Stimulated activated CD8-positive, alpha-beta memory T cell treated with anti-CD3 and anti-CD28 coated beads, Interleukin-15, amount 100 ng/mL, for 24 hours (primary cell): ENCODE results near the gene GAB4.
"Not testable (repeated sequence)": the region's sequence is repeated elsewhere in the genome, so short reads cannot be mapped to it uniquely, and the experiment has no call there.

Experiments used
- DNase-seq: peaks from one replicate; pipeline ENCODE4 v3.0.0-alpha.2; 2020; ENCODE audit warnings: low read depth

The GAB4 gene, protein sequence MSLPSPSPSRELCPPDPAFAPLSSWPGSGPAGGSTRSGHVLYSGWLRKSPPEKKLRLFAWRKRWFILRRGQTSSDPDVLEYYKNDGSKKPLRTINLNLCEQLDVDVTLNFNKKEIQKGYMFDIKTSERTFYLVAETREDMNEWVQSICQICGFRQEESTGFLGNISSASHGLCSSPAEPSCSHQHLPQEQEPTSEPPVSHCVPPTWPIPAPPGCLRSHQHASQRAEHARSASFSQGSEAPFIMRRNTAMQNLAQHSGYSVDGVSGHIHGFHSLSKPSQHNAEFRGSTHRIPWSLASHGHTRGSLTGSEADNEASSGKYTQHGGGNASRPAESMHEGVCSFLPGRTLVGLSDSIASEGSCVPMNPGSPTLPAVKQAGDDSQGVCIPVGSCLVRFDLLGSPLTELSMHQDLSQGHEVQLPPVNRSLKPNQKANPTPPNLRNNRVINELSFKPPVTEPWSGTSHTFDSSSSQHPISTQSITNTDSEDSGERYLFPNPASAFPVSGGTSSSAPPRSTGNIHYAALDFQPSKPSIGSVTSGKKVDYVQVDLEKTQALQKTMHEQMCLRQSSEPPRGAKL

DNA sequence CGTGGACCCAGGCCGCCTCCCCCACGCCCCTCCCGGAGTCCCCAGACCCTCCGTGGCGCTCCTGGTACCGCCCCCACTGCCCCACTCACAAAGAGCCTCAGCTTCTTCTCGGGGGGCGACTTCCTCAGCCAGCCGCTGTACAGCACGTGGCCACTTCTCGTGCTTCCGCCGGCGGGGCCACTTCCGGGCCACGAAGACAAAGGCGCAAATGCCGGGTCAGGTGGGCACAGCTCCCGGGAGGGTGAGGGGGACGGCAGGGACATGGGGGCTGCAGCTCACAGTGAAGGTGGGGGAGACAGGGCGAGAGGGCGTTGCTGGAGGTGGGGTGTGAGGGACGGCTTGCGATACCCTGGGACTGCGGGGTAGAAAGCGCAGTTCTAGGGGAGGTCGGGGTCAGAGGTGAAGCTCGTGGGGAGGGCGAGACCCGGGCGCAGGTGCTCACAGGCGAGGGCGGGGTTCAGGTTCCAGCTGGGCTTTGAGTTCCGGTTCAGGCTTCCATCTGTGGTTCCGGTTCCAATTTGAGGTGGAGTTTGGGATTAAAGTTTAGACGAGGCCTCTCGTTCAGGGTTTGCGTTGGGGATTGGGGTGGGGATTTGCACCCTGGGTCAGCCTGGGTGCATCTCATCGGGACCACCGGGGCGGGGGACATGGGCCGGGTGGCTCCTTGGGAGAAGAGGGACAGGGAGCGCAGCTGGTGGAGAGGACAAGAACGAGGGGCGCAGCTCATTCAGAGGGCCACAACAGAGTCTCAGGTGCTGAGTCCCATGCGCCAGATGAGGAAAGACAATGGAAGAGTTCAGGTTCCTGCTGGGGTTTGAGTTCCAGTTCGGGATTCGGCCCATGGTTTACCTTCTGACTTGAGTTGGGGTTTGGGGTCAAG, at the start of gene GAB4:
Gene GAB4 (minus strand): TSS at position 371 of the 880 bp plus-strand sequence. CDS start 108 bp downstream, at position 263.
- DNase-seq: no peak

DNA sequence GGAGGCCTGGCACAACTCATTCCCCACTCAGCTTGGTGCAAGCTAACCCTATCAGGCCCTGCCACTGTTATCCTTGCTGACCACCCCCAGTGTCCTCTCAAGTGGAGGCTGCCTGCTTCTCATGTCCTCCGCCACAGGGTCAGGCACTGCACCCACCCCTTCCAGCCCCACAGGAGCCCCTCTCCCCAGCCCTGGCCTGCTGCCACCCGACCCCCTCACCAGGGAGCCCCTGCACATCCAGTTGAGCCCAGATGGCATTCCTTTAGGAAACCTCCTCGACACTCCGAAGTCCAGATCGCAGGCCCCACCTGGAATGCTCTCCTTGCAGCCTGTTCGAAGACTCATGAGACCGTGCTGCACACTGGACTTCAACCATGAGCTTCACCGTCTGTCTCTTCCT, 48.8 kb upstream of the GAB4 start:
- no peak for DNase-seq

DNA sequence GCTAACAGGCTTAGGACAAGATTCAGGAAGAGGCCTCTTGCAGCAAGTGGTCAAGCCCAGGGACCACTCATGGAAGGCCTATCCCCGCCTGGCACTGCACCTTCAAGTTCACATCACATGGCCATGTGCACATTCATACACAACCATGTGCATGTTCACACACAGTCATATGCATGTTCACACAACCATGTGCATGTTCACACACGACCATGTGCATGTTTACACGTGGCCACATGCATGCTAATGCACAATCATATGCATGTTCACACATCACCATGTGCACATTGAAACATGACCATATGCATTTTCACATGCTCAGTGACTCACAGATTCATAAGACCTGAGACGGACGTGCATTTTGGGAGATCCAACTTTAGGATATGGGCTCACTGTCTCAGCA, 48.0 kb upstream of the GAB4 start:
- no peak for DNase-seq

DNA sequence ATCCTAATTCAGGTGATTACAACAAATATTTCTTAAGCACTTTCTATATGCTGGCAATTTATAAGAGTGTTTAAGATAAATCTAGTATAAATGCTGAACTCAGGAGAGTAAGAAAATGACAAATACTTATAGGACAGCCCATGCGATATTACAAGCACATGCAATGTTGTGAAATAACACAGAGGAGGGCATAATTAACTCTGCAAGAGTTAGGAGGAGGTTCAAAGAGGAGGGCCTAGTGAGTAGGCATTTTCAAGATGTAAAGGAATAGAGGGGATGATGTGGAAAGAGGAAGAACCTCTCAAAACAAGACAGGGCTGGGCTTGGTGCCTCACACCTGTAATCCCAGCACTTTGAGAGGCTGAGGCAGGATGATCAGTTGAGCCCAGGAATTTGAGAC, 39.6 kb upstream of the GAB4 start:
- DNase-seq: no peak

DNA sequence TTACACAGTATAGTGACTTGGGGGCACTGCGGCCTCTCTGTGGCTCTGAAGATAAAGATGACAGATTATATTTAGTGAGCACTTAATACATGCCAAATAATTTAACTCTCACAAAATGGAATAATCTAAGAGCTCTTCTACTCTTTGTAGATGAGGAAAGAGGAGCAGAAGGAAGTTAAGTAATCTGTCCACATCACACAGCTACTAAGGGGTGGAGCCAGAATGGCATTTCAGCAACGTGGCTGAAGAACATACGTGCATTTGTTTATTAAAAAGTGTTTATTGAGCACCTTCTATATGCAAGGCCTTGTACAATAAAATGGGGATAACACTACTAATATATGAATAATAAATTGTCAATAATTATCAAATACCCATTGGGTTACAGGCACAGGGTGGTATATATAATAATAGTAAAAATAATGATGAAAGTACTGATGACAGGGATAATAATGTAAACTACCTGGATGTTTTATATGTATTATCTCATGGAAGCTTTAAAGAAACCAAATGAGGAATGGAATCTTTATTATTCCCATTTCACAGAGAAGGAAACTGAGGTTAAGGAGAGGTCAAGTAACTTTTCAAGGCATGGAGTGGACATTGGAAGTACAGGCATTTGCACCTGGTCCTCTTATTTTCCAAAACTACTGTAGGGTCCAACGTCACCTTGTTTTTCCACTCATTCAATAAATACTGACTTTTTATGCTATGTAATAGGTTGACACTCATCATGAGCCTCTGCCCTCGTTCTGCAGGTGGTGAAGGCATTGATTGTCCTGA, 38.7 kb upstream of the GAB4 start:
- DNase-seq: no peak

DNA sequence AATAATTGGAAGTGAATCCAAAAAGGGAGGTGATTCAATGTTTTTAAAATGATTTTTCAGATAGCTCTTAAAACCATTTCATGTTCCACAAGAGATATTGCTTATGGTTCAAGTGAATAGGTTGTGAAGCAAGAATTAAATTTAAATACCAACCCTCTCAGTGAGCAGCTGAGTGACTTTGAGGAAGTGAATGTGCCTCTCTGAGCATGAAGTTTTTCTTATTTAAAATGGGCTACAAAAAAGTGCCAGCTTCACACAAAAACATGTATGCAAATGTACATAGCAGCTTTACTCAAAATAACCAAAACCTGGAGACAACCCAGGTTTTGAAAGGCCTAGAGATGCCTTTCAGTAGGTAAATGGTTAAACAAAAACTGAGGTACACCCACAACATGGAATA, 35.5 kb upstream of the GAB4 start:
- no peak for DNase-seq

DNA sequence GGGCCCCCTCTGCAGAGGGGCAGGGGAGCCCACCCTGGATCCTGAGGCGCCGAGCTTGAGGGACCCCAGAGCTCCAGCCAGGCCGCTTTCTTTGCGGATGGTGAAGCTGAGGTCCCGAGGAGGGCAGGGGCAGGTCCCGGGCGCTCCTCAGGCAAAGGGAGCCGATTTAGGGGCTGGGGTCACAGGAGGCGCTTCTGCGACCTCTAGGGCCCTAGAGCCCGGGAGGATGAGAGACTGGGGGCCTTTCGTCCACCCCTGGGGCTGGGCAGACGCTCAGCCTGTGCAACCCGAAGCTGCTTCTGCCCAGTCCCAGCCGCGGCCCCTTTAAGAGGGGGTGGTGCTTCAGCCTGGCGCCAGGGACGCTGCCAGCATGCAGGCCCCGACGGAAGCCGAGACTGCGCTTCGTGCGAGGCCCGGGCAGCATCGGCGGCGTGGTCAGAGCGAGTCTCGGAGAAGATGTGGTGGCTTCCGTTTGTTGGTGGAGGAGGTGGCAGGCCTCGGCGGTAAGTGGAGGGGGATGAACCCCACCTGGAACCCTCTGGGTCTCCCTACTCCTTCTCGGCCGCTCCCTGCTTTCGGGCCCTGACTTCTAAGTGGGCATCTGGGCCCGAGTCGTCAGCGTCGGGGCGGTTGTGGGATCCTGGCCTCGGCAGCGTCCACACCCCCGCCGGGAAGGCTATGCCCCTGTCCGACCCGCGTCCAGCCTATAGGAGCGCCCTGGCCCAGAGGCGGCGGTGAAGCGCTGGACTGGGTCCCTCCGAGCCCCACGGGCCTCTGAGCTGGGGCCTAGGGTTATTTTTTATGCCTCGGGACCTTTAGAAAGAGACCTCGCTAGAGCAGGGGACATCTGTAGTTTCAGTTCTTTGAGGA, 29.1 kb upstream of the GAB4 start:
- not testable (repeated sequence) for DNase-seq

DNA sequence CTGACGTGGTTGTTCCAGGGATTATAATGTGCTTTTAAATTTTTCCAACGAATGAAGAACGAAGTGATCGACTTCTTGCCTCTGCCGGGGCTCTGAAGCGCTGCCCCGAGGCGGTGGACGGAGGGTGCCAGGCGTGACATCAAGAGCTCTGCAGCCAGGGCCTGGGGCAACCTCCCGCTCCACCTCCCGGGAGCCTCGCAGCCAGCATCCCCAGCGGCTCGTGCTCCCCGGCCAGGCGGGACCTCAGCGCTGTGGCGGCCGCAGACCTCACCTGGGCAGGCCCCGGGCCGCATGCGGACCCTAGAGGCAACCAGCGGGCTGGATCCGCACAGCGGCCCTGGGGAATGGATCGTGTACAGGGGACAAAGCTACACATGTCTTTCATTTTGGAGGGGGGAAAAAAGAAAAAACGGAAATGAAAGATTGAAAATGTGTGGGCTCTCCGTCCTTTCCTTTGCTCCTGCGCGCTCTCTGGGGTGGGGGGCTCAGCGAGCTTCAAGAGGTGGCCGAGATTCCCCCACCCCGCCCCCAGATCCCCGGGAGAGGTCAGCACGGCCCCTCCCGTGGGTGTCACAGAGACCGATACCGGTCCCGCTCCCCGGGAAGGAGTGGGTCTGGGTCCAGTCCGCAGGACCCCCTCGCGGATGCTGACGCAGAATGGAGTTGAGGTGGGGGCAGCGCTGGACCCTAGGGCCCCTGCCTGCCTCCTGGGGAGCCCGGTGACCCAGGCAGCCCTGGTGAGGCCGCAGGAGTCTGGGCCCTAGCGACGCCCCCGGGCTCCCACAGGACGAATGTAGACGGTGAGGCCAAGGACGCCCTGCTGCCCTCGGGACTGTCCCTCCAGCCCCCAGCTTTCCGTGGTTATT, 28.2 kb upstream of the GAB4 start:
- not testable (repeated sequence) for DNase-seq

DNA sequence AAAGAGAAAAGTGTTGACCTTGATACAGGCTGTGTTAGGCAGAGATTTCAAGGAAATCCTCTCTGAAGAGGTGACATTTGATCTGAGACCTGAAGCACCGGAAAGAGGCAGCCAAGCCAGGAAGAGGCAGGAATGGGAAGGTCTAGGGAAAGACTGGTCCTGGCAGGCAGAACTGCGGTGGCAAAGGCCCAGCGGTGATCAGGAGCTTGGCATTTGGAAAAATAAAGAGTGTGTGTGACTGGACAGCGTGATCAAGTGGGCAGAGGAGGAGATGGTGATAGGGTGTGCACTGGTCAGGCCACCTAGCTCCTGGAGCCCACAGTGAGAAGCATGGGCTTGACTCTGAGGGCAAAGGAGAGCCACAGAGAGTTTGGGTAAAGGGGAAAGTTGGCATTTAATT, 27.2 kb upstream of the GAB4 start:
- no peak for DNase-seq

DNA sequence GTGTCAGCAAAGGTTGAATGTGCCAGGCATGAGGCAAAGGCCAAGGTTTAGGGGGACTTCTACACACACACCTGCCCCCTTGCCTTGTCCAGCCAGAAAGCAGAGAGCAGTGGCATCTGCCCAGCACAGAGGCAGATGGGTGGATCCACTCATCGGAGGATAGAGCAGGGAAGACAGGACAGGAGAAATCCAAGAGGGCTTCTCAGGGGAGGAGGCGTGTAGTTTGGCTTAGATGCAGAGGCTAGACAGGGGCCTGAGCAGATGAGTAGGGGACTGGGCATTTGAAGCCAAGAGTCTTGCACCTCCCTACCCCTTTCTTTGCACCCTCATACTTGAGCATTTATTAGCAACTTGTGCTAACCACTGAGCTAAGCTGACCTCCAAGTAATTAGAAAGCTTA, 26.5 kb upstream of the GAB4 start:
- not testable (repeated sequence) for DNase-seq

DNA sequence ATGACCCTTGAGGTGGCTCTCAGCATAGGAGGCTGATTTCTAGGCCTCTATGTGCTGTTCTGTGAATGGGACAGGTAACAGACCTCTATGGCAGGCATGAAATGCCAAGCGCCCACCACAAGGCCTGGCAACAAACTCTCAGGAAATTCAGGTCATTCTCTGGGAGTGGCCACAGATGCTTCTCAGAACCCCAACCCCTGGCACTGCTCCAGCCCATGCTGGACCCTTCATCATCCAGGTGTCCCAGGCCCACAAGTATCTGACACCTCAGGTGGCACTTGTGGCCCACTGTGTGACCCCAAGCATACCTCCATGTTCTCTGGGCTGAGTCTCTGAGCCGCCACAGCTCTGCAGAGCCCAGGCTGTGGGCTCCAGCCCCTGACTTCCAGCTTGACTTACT, 24.3 kb upstream of the GAB4 start:
- not testable (repeated sequence) for DNase-seq

DNA sequence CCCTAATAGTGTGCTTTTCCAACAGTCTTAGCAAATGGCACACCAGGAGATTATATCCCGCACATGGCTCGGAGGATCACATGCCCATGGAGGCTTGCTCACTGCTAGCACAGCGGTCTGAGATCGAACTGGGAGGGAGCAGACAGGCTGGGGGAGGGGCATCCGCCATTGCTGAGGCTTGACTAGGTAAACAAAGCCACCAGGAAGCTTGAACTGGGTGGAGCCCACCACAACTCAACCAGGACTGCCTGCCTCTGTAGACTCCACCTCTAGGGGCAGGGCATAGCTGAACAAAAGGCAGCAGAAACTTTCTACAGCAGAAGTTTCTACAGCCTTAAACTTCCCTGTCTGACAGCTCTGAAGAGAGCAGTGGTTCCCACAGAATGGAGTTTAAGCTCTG, 16.4 kb upstream of the GAB4 start:
- DNase-seq: not testable (repeated sequence)

DNA sequence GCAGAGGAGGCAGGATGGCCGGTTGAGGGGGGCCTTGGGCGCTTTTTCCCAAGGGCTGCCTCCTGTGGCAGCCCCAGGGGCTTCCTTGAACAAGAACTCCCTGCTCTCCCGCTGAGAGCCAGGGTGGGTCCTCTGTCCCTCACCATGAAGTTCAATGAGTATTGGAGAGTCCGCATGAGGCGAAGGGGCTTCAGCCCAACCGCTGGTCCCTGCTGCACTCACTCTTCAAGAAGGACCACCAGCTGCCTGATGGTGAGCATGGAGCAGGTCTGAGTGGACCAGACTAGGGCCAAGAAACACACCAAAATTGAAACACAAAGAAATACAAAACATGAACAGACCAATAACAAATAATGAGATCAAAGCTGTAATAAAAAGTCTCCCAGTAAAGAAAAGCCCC, 7.5 kb upstream of the GAB4 start:
- not testable (repeated sequence) for DNase-seq

DNA sequence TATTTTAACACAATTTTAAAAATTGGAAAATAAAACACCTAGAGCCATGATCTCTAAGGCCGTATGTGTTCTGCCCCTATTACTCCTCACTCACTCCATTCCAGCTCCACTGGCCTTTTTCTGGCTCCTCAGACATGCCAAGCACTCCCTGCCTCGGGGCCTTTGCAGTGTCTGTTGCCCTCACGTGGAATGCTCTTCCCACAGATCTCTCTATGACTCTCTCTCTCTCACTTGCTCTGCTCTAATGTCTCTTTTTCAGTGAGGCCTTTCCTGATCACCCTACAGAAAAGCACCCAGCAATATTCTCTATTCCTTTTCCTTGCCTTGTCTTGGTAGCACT, 6.0 kb upstream of the GAB4 start:
- DNase-seq: not testable (repeated sequence)

DNA sequence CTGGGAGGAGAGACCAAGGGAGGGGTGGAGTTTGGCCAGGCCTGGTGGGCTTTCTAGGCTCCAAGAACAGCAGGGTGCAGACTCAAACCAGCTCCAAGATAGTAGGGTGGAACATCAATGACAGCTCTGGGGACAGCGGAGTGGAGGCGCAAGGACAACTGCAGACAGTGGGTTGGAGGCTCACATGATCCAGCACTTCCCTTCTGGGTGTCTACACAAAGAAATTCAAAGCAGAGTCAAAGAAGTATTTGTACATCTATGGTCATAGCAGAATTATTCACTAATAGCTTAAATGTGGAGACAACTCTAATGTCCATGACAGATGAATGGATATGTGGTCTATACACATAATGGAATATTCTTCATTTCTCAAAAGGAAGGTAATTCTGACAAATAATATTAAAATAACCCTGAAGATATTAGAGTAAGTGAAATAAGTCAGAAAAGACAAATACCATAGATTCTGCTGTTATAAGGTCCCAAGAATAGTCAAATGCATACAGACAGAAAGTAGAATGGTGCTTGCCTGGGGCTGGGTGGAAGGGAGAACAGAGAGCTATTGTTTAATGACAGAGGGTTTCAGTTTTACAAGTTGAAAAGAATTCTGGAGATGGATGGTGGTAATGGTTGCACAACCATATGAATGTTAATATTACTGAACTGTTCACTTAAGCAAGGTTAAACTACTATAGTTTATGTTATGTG, 5.5 kb upstream of the GAB4 start:
- no peak for DNase-seq

DNA sequence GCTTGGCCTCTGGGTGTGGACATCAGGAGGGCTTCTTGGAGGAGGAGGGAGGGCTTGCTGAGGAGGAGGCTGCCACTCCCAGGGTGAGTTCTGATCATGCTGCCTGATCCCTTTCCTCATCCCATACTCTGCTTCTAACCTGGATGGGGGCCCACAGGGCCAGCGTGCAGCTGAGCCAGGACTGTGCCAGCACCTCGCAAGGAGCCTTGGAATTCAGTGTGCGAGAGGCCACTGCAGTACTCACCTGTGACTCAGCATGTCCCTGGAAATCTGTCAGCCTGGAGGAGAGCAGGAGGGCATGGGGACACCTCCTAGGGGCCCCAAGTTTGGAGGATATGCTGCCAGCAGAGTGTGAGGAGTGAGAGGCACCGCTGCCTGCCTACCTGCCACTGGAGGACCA, 4.2 kb upstream of the GAB4 start:
- DNase-seq: no peak

DNA sequence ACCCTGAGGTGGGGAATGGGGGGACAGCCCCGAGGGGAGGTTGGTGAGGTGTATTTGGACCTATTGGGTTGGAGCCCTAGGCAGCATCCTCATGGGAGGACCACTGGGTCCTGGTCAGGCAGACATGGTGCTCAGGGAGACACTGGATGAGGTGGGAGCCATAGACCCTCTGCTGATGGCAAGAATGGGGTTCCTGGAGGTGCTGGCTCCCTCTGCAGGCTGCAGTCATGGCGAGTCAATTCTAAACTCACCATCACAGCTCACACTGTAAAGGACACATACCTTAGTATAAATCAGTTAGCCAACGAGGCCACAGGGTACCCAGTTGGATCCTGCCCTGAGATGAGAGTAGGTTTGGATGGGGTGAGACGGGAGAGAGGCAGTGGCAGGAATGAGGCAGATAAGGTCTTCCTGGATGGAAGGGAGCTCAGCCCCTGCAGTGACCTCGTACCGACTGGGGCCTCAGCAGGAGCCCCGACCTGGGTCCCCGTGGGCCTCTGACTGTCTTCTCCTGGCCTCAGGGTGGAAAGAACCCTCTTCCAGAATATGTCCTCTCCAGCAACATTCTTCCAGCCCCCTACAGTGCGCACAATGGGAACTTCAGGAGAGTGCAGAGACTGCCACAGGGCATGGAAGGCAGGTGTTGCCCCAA, 1.7 kb upstream of the GAB4 start:
- DNase-seq: no peak

DNA sequence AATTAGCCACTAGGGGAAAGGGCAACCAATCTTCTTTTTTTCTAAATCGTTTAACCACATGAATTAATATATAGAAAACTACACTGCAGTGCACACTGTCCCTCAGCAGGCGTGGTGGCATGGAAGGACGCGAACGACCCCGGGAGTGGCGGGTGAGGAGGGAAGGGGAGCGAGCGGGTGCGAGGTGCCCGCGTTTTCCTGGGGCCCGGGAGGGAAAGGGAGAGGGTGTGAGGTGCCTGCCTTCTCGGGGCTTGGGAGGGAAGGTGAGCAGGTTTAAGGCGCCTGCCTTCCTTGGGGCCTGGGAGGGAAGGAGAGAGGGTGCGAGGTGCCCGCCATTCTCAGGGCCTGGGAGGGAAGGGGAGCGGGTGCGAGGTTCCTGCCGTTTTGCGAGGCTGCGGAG, 765 bp downstream of the GAB4 start:
- no peak for DNase-seq

DNA sequence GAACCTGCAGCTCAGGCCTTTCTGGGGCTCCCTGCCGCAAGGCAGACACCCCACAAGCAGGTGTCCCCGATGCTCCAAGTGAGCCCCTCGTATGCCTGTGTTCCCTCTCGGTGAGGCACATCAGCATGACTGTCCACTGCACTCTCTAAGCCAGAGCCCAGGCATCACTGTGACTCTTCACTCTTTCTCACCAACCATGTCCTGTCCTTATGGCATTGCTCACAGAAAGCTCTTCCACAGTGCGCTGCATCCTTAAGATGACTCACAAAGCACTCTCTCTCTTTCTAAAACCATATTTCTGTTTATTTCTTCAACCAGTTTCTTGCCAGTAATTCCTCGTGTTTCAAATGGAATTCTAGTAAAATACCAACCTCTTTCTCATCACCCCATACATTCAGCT, 18.1 kb downstream of the GAB4 start:
- no peak for DNase-seq
